Stimulated activated CD8-positive, alpha-beta memory T cell treated with anti-CD3 and anti-CD28 coated beads, Interleukin-15, amount 100 ng/mL, for 4 hours (primary cell): ENCODE results near the gene ALS2CL.
"Not testable (repeated sequence)": the region's sequence is repeated elsewhere in the genome, so short reads cannot be mapped to it uniquely, and the experiment has no call there.

Experiments used
- DNase-seq, 2 donors: peaks; one replicate each; pipeline ENCODE4 v3.0.0-alpha.2; 2020; ENCODE audit warnings: low read depth in 2 of 2

ALS2CL gene, protein sequence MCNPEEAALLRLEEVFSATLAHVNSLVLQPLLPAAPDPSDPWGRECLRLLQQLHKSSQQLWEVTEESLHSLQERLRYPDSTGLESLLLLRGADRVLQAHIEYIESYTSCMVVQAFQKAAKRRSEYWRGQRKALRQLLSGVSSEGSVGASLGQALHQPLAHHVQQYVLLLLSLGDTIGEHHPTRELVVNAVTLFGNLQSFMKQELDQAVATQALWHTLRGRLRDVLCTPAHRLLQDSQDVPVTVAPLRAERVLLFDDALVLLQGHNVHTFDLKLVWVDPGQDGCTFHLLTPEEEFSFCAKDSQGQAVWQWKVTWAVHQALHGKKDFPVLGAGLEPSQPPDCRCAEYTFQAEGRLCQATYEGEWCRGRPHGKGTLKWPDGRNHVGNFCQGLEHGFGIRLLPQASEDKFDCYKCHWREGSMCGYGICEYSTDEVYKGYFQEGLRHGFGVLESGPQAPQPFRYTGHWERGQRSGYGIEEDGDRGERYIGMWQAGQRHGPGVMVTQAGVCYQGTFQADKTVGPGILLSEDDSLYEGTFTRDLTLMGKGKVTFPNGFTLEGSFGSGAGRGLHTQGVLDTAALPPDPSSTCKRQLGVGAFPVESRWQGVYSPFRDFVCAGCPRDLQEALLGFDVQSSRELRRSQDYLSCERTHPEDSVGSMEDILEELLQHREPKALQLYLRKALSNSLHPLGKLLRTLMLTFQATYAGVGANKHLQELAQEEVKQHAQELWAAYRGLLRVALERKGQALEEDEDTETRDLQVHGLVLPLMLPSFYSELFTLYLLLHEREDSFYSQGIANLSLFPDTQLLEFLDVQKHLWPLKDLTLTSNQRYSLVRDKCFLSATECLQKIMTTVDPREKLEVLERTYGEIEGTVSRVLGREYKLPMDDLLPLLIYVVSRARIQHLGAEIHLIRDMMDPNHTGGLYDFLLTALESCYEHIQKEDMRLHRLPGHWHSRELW

DNA sequence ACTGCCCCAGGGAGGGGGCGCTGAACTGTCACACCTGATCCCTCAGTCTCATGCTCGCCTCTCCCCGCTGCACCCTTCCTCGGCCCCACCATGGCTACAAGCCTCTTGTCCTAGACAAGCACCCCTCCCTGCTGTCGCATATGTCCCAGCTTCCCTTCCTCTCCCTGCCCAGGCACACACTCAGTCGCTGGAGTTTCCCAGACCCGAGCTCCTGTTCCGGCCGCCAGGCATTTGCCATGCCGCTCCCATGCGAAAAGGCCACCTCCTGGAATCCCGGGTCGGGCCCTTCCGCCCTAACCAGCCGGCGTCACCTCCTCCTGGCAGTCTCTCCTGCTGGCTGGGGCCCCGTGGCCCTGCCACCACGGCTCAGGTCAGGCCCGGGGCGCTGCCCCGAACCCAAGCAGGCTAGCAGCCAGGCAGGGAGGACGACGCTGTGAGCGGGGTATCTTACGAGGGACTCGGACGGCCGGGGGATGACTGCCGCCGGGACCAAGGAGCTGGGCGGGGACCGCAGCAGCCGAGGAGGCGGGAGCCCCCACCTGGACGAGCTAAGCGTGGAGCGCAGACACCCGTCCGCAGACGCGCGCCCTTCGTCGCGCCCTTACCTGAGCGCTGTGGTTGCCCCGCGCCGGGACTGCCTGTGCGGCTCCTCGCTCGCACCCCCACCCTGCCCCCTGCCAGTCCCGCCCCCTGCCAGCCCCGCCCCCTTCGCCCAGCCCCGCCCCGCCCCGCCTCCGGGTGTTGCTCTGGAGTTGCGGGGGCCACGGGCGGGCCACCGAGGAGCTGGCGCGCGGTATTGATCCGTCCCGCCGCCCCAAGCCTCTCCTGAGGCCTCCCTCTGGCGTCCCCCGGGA lies at the start of gene ALS2CL:
TSS of gene ALS2CL (minus strand) at position 642 of the 854 bp plus-strand sequence. CDS start 4,239 bp downstream, outside the sequence.
- peak; percentile 36 to 44 for DNase-seq

DNA sequence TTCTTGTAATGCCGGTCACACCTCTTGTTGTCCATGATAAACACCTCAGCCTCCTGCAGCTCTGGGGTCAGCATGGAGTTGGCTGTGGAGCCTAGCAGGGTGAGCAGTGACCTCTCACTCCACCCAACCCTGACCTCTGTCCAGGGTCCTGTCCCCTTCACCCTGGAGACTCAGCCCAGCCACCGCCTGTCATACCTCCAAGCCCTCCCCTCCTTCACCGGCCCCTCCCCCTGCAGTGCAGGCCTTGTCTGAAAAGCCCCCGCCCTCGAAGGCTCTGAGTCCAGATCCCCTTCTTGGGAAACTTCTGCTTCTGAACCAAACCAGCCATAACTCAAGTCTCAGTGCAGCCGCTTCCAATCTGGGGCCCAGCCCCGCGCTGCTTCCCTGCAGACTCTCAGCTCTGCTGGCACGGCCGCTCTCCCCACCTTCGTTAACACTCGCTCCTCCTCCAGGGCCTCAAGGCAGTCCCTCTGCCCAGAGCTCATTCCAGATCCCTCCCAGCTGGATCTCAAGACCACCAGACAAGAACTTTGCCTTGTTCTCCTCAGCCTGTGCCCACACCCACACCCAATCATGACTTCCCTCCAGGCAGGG lies 49.6 kb upstream of the ALS2CL start:
- no peak for DNase-seq

DNA sequence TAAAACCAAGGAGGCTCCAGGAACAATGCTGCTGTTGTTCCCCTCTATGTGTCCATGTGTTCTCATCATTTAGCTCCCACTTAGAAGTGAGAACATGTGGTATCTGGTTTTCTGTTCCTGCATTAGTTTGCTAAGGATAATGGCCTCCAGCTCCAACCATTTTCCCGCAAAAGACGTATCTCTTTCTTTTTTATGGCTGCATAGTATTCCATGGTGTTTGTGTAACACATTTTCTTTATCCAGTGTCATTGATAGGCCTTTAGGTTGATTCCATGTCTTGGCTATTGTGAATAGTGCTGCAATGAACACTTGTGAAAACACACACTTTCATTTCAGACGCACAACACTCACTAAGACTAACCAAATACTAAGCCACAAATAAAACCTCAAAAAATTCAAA lies 46.1 kb upstream of the ALS2CL start:
- not testable (repeated sequence) for DNase-seq

DNA sequence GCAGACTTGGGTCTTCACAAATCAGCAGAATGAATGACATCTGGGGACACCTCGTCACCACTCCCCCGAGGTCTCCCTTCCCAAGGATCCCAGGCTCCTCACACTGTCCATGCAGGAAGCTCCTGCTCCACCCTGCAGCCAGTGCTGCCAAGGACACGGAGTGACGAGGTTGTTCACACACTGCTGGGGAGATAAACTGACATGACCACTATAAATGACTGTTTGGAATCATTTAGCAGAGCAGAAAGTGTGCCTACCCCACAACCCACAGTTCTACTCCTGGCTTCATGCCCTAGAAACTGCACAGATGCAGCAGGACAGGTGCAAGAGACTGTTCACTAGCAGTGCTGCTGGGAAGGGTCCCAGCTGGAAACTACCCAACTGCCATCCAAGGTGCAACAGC lies 43.9 kb upstream of the ALS2CL start:
- no peak for DNase-seq

DNA sequence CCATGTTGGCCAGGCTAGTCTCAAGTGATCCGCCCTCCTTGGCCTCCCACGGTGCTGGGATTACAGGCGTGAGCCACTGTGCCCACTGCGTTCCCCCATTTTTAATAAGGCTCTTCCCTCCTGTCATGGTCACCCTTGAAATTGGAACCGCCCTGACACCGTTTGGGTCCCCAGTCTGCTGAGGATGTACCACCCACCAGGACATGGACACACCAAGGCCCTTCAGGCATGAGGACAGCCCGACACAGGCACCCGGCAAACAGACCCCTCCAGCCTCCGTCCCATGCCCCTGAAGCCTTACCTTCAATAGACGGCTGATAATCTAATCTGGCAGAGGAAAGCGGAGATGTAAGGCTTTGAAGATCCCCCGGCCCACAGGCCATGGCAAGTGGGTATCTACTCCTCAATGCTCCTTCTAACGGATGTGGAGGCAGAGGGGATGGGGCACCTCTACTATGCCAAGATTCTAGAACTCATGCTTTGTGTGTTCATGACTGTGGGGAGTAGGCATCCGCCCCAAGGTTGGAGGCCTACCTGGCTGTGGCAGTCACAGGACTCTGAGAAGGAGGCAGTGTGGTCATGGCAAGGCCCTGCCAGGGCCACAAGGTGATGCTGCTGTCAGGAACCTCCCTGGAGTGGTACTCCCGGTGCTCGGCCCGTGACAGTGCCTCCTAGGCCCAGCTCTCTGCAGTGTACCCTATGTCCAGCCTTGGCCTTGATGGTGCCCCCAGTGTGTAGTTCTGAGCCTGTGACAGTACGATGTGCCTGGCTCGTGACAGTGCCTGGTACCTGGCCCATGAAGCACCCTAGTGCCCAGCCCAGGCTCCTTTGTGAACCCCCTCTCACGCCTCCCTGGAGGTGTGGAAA lies 42.8 kb upstream of the ALS2CL start:
- DNase-seq: no peak

DNA sequence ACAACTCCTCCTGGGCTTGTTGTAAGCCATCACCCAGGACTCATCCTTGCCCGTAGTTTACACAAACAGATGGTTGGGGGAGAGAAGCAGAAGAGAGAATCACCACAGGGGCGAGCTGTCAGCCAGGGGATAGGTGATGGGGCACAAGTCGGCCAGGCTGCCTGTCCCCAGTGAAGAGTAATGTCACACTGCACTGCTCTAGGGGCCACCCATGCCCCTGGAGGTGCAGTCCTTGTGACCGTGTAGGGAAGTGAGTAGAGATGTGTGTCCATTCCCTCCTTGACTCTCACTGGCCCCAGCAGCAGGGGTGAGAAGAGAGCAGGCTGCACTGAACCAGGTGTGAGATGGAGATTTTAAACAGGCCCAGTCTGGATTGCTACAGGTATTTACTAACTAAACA lies 41.3 kb upstream of the ALS2CL start:
- DNase-seq: no peak

DNA sequence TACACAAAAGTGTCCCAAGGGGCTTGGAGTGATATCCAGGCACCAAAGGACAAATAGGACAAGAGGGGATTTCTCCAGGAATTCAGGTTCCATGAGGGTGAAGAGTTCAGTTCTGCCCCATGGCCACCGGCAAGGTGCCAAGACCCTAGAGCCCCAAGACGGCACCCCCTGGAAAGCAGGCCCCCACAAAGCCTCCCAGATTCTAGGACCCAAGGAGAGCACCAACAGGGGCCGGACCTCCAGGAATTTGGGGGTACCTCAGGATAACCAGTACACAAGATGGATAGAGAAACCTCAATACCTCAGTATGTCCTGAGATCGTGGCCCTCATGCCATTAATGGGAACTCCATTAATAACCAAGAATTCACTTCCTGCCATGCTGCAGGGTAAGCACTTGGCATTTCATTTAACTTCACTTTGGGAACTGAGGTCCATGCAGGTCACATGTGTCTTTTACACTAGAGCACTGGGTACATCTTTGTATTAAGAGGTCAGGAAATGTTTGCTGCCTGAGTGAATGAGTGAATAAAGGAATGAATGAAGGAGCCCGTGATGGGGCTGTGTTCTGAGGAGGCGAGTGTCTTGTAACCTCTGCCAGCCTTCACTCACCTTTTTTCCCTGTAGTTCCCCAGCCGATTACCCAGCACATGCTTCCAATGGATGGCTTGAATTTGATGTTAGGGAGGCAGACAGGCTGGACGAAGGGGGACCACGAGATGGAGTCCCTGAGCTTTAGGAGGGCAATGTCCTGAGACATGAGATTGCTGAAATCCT lies 39.7 kb upstream of the ALS2CL start:
- DNase-seq: no peak

DNA sequence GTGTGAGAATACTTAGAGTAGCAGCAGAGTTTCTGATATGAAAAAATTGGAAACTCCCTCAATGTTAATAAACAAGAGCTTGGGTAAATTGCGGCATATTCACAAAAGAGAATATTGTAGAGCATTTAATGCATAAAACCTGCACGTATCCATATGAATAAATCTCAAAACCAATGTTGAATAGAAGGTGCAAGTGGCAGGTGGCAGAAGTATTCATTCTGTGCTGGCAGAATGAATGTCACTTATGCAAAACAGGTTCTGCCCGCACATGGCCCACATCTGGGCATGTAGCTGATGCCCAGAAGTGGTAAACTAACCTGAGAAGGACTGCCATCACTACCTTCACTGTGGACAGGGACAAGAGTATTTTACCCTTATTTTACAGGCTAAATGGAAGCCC lies 38.3 kb upstream of the ALS2CL start:
- no peak for DNase-seq

DNA sequence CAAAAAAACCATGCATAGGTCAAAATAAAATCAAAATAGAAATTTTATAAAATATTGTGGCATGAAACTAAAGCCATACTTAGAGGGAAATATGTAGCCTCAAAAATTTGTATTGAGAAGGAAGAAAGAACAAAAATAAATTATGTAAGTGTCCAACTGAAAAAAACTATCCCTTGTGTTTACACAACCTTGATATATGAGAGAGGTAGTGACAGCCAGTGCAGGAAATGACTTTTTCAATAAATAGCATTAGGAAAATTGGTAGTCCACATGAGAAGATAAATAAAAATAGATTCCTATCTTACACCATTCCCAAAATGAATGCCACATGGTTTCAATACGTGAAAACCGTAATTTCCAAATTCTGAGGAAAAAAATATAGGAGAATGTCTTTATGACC lies 37.3 kb upstream of the ALS2CL start:
- DNase-seq: no peak

DNA sequence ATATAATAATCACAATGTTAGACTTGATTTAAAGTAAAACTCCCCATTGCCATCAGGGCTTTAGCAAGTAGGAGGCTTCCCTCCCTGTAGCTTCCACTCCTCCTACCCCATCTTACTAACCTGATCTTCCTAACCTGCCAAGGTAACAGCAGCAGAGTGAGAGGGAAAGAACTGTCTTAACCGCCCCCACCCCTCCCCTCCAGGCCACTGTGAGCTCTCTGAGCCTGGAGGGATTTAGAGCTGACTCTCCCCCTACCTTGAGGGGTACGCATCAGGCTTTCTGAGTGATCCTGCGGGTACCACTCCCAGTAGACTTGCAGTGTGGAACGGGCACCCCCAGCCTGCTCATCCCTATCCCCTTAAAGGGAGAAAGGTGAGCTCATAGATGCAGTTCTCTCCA lies 35.6 kb upstream of the ALS2CL start:
- no peak for DNase-seq

DNA sequence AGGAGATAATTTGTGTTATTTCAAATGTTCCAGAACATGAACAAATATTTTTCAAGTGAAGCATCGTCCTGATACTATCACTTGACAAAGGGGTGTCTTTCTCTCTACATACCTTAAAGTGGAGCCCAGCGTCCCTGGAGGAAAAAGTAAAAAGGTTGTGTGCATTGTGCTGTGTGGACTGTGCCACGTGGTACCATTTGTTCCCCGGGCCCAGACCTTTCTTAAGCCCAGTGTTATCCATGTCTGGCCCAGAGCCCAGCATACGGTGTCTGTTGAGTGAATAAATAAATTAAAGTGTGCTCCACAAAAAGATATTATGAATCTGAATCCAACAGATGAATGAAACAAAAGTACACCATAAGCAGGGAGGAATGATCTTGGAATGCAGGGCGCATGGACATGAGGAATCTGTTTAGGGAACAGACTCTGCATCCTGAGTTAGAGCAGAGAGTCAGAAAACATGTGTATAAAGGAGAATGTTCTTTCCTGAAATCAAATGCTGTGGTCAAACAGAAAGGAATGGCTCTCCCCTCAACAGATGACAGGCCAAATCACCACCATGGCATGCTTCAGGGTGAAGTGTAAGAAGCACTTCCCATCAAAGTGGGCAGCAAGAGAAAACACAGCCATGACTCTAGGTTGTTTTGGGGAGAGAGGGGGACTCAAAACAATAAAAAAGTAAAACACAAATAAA lies 32.3 kb upstream of the ALS2CL start:
- no peak for DNase-seq

DNA sequence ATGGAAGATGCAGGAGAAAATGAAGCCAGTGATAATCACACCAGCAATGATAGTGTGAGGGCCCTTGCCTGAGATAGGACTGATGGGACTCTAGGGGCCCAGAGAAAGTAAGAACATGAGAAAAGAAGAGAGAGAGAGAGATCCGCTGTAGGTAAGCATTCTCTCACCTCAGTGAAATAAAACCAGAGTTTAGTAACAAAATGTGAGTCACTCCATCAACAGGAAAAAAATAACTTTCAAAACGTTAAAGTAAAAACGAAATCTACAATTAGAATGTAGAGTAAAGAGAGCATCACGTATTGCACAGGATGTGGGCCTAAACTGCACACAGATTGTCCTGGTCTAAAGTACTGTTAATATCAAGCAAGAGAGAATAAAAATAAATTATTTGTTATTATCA lies 30.9 kb upstream of the ALS2CL start:
- no peak for DNase-seq

DNA sequence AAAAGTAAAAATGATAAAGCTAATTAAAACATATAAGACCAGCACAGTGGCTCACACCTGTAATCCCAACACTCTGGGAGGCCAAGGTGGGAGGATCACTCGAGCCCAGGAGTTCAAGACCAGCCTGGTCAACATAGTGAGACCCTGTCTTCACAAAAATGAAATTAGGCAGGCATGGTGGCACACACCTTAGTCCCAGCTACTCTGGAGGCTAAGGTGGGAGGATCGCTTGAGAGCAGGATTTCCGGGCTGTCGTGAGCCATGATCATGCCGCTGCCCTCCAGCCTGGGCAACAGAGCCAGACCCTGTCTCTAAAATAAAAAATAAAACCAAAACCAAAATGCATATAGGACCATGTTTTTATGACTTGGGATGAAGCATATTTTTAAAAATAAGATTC lies 29.0 kb upstream of the ALS2CL start:
- no peak for DNase-seq

DNA sequence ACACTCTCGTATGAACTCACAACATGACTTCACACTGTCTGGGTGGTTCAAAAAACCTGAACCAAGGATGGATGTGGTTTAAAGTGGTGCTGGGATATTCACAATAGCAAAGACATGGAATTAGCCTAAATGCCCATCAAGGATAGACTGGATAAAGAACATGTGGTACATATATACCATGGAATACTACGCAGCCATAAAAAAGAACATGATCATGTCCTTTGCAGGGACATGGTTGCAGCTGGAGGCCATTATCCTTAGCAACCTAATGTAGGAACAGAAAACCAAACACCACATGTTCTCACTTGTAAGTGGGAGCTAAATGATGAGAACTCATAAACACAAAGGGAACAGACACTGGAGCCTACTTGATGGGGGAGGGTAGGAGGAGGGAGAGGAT lies 27.5 kb upstream of the ALS2CL start:
- DNase-seq: no peak

DNA sequence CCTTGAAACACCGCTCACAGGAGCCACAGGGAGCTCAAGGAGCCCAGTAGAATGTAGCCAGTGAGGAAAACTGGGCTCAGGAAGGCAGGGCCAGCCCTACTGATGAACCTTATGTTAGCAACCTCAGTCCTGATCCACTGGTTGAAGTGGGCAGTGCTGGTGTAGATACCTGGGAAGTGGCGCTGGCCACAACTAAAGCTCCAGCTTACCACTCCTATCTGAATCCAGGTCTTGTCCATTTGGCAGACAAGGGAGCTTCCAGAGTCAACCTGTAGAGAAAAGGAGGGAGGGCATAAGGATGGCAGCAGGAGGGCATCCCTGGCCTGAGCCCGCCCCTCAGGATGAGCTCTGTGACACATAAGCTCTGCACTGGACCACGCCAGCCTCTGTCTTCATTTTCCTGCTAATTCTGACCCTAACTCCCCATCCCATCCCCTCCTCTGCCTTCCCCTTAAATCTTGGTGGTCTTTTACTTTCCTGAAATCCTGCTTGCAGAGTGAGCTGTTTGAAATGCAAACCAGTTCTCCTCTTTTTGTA lies 26.3 kb upstream of the ALS2CL start:
- no peak for DNase-seq

DNA sequence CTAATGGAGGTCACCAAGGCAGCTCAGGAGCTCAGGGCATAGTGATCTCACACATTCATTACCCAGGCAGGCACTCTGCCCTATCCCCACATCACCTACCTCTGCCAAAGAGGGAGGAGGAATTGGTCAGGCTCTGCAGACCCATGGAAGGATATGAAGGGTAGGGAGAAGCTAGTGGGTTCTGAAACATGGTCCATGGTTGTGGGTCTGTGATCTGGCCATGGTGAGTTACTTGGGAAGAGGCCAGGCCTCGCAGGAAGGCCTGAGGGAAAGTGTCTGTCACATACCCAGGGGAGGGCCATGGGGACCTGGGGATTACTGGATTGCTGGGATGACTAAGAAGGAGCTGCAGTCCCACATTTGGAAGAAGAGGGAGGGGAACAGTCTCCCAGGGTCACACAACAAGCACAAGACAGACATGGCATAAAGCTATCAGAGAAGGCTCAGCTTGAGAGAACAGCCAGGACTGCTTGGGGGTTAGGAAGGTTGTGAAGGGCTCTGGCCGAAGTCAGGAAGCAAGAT lies 25.6 kb upstream of the ALS2CL start:
- DNase-seq: no peak

DNA sequence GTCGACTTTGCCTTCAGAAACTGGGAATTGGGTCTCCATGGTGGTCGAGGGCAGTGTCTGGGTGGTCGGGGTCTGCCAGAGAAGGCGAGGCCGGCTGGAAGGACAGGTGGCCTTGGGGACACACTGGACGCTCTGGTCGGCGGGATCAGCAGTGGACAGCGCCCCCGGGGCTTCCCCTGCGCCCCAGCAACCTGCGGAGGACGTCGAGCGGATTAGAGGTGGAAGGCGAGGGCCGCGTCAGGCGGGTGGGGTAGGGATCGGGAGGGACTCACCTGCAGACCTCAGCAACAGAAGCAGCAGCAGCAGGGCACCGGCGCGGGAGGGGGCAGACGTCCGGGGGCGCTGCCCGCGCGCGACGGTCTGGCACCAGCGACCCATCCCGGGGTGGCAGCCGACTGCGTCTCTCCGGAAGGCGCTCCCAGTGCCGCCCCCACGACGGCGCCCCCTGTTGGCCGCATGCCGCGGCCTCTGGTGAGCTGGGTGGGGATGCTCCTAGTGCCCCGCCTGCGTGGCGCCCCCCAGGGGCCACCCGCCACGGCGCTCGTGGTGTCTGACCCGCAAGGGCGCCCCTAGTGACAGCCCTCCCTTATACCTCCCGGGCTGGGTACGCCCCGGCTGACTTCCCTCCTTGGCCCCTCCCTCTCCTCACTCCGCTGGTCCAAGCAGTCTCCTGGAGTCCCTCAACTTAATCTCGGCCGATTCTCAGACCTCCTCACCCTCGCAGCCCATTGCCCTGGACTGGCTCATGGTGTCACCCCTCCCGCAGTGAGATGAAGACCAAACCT lies 24.2 kb upstream of the ALS2CL start, which contains the start of gene PRSS50:
TSS of gene PRSS50 (minus strand) at position 423 of the 785 bp plus-strand sequence. CDS start at position 378, 45 bp downstream.
- DNase-seq: no peak
